Left renal pelvis (tissue), 4 donors: Measurements from ENCODE around the gene FBLN1. TPM values are rescaled to one million over a fixed set of nuclear protein-coding genes. Genes with fewer than 3 reads are reported as not detected.
"Not testable (repeated sequence)": the region's sequence is repeated elsewhere in the genome, so short reads cannot be mapped to it uniquely, and the experiment has no call there.

Experiments used
- DNase-seq, 4 donors: peaks; one replicate each; pipeline ENCODE4 v3.0.0-alpha.2; 2013; ENCODE audit warnings: low read depth in 4 of 4, low spot score in 3 of 4
- polyA plus RNA-seq, 4 donors: library from polyadenylated mRNA; unstranded; fragments of 120-200 nt; gene quantifications; one replicate each; pipeline ENCODE4 v1.2.1, GENCODE V29; 2013; ENCODE audit not compliant: insufficient read length in 4 of 4

Gene FBLN1
- polyA plus RNA-seq, result 100 to 1,000 TPM; 135 to 572 (median 169) TPM

DNA sequence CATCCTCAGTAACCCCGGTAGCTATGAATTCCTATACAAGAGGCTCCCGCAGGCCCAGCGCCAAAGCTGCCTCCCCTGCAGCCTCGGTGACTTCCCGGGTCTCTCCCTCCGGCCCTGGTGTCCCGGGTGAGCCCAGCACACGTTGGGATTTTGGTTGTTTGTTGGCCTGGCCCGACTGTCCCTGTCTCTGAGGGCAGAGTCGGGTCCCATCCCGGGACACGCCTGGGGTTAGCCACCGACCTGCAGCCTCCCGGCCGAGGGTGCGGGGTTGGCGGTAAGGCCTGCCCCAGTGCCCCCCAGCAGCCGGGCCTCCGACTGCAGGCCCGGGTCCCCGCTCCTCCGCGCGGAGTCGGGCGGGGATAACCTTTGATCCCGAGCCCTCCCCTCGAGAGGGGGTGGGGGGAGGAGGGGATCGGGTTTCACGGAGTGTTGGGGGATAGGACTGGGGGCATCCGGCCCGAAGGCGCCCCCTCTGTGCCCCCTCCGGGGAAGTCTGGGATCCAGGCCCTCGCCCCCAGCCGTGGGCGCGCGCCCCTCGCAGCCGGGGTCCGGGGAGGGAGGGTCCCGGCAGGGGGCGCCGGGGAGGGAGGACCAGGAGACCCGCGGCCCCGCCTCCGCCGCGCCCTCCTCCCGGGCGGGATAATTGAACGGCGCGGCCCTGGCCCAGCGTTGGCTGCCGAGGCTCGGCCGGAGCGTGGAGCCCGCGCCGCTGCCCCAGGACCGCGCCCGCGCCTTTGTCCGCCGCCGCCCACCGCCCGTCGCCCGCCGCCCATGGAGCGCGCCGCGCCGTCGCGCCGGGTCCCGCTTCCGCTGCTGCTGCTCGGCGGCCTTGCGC lies at the start of gene FBLN1:
FBLN1 (plus strand) TSS at position 669 of the 835 bp plus-strand sequence; CDS start at position 772, 103 bp downstream.
- DNase-seq, result peak in 1 of 4 donors; percentile 53

DNA sequence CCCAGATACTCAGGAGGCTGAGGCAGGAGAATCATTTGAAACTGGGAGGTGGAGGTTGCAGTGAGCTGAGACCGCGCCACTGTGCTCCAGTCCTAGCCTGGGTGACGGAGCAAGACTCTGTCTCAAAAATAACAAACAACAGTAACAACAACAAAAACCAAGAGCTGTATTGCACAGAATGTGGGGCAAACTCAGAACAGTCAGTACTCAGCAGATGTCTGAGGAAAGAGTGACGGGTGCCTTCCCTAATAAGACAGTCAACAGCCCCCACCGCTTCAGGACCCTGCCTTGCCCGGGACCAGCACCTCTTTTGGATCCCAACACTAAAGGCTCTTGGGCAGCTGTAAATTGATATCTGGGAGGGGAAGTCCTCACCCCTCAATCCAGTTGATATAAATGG lies 48.9 kb upstream of the FBLN1 start:
- no peak for DNase-seq

DNA sequence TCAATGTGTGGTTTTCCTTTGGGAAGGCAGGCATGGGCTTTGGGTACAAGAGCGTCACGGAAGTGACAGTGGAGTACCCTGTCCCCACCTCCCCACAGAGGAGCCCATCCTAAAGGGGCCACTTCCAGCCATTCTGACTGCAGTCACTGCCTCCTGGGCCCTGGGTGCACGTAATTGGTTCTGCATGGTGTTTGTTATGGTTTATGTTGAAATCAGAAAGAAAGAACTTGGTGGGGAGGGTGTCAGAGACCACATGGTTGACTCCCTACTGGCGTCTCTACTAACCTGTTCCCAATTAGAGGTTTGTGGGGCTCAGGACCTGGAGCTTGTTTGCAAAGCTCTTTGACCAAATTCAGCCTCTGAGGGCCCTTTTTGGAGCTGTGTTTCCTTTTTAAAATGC lies 48.4 kb upstream of the FBLN1 start:
- no peak for DNase-seq

DNA sequence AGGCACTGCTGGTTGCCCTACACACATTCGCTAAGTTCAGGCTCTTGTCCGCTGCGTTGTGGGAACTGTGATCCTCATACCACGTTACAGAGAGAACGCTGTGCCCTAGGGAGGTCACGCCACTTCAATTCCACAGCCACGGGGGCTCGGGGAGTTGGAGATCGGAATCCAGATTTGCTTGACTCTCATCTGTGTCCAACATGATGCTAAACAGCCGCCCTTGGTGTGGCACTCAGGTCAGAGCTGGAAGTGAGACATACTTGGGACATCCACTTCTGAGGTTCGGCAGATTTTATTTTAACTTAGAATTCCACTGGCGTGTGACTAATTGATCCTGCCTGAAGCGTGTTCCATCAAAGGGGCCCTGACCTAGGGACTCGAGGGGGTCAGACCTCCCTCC lies 47.5 kb upstream of the FBLN1 start:
- no peak for DNase-seq

GRCh38 chr22:45455621-45456020 lies 47.1 kb upstream of the FBLN1 start:
- DNase-seq, result no peak

DNA sequence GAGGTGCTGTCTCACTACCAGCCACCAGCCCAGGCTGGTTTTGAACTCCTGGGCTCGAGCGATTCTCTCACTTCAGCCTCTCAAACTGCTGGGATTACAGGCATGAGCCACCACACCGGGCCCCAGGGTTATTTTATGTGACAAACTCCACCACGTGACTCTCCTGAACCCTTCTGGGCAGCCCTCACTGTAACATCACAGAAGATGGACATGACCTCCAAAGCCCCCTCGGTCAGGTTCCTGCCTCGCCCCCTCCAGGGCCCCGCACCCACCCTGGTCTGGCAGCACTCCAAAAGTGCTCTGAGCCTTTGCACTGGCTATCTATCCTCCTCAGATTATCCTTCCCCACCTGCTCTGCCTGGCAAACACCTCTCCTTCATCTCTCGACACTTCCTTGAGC lies 45.9 kb upstream of the FBLN1 start:
- no peak for DNase-seq

- no peak for DNase-seq
Measured at GRCh38 chr22:45458532-45458931, 44.2 kb upstream of the FBLN1 start.

DNA sequence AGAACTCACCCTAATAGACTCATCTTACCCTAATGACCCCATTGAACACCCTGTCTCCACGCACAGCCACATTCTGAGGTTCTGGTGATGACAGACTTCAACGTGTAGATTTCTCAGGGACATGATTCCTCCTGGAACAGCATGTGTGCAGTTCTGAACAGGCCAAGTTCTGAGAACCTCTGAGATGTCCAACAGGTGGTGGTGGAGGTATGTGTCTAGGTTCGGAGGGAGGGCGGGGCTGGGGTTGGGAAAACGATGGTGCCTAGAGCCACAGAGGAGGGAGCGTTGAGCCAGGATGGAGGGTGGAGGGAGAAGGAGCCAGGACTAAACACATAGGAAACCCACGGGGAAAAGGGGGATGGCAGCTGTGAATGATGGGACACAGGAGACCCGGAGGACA lies 43.4 kb upstream of the FBLN1 start:
- no peak for DNase-seq

- peak; percentile 68 to 76 (median 72) for DNase-seq
Measured at GRCh38 chr22:45460288-45461109, 42.2 kb upstream of the FBLN1 start.

DNA sequence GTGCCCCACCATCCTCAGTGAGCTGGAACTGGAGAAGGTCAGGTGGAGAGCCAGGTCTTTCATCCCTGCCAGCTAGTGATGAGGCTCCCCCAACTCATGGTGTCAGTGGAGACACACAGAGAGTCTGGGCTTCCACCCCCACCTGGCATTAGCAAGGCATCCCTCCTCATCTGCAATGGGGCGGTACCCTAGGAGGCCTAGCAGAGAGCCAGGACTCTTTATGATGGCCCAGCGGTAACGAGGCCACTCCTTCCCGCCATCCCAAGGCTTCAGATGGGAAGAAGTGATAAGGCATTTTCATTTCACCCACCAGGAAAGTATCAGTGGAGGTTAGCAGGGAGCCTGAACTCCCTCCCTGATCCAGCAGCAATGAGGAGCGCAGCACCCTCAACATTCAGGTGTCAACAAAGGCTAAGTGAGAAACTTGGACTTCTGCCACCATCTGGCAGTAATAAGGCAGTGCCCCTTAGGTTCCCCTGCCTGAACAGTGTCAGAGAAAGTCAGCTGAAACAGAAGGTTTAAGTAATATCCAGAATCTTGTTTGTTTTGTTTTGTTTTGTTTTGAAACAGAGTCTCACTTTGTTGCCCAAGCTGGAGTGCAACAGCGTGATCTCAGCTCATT lies 40.5 kb upstream of the FBLN1 start:
- DNase-seq, result no peak

DNA sequence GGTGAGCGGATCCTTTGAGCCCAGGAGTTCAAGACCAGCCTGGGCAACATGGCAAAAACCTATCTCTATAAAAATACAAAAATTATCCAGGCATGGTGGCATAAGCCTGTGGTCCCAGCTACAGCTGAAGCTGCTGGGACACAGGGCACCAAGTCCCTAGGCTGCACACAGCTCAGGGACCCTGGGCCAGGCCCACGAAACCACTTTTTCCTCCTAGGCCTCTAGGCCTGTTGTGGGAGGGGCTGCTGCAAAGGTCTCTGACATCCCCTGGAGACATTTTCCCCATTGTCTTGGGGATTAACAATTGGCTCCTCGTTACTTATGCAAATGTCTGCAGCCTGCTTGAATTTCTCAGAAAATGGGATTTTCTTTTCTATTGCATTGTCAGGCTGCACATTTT lies 39.0 kb upstream of the FBLN1 start:
- not testable (repeated sequence) for DNase-seq

GRCh38 chr22:45465633-45466032 lies 37.0 kb upstream of the FBLN1 start:
- DNase-seq, result no peak

GRCh38 chr22:45468872-45469271 lies 33.8 kb upstream of the FBLN1 start:
- DNase-seq, result no peak

GRCh38 chr22:45469281-45470073 lies 33.2 kb upstream of the FBLN1 start:
- no peak for DNase-seq

- DNase-seq, result no peak
Measured at GRCh38 chr22:45470871-45471270, 31.8 kb upstream of the FBLN1 start.

DNA sequence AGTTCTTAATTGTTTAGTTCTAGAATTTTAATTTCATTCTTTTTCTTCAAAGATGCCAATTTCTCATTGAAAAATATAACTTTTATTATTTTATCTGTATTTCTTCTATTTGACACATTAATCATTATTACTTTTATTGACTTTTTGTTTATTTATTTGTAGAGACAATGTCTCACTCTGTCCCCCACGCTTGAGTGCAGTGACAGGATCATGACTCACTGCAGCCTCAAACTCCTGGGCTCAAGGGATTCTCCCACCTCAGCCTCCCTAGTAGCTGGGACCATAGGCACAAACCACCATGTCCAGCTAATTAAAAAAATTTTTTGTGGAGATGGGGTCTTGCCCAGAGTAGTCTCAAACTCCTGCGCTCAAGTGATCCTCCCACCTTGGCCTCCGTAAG lies 30.3 kb upstream of the FBLN1 start:
- DNase-seq, result no peak

- DNase-seq, result no peak
Measured at GRCh38 chr22:45473626-45474237, 29.0 kb upstream of the FBLN1 start.

GRCh38 chr22:45475063-45475747 lies 27.5 kb upstream of the FBLN1 start:
- no peak for DNase-seq

DNA sequence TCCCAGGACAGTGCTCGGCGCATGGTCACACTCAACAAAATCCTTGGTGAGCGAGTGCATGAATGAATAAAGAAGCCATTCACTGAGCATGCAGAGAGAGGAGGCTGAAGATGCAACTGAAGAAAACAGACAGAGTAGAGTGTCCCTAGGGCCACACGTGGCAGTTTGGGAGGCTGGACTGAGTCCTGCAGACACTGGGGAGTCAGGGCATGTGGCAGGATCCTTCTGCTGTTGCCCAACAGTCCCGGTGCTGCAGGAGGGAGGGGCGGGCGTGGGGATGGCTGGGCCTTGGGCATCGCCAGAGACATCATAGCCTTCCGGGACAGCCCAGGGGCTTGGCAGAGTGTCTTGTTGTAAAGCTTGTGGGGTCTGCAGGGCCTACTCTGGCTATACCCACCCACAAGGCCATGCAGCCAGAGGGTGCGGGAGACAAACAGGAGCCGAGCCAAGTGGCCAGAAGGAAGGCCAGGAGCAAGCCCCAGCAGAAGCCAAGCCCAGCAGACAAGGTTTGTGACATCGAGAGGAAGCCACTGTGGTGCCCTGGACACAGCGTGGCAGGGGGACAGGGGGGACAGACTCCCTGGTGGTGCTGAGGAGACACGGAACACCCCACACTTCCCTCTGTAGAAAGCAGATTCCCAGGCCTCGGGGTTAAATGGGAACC lies 26.7 kb upstream of the FBLN1 start:
- DNase-seq, result no peak
